GM12872 (cell line): ENCODE data around the gene PHB1.

Experiments used
- TF ChIP-seq, protein P1 (sequence below): IDR thresholded peaks from 3 replicates; pipeline ENCODE4 v1.5.1; 2011; ENCODE audit warnings: low read depth, mild to moderate bottlenecking, low read length, moderate library complexity; ENCODE audit not compliant: insufficient read depth

Gene PHB1

DNA sequence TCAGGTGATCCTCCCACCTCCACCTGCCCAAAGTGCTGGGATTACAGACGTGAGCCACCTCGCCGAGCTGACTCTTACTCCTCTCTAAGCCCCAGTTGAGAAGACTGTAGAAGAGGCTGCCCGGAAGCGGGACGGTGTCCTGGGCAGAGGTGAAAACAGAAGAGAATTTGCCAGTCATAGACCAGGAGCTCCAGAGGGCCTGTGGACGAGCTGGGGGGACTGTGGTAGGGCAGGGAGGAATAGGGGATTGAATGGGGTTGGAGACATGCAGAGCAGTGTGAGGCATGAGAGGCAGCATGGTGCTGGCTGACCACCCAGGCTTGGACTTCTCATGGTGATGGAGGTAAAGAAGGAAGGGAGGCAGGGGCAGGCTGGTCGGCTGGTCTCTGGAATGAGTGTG lies 17.1 kb upstream of the PHB1 start:
- TF ChIP-seq, protein P1, sequence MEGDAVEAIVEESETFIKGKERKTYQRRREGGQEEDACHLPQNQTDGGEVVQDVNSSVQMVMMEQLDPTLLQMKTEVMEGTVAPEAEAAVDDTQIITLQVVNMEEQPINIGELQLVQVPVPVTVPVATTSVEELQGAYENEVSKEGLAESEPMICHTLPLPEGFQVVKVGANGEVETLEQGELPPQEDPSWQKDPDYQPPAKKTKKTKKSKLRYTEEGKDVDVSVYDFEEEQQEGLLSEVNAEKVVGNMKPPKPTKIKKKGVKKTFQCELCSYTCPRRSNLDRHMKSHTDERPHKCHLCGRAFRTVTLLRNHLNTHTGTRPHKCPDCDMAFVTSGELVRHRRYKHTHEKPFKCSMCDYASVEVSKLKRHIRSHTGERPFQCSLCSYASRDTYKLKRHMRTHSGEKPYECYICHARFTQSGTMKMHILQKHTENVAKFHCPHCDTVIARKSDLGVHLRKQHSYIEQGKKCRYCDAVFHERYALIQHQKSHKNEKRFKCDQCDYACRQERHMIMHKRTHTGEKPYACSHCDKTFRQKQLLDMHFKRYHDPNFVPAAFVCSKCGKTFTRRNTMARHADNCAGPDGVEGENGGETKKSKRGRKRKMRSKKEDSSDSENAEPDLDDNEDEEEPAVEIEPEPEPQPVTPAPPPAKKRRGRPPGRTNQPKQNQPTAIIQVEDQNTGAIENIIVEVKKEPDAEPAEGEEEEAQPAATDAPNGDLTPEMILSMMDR, result no peak

DNA sequence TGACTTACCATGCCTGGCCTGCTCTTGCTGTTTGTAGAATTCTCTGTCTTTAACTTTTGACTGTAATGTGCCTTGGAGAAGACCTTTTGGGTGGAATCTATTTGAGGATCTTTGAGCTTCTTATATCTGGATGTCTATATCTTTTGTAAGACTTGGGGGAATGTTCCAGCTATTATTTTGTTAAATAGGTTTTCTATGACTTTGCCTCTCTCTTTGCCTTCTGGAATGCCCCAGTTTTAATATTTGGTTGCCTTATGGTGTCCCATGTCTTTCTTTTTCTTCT lies 10.3 kb upstream of the PHB1 start:
- TF ChIP-seq, protein P1, result no peak

DNA sequence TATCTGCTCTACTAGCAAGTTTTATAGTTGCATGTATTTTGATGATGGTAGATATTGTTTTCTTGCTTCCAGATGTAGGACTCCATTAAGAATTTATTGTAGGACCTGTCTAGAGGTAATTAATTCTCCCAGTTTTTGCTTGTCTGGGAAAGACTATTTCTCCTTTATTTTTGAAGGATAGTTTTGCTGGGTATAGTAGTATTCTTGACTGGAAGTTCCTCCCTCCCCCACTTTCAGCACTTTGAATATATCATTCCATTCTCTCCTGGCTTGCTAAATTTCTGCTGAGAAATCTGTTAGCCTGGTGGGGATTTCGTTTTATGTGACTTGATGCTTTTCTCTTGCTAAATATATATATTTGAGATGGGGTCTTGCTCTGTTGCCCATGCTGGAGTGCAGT lies 8.0 kb upstream of the PHB1 start:
- TF ChIP-seq, protein P1, result no peak

DNA sequence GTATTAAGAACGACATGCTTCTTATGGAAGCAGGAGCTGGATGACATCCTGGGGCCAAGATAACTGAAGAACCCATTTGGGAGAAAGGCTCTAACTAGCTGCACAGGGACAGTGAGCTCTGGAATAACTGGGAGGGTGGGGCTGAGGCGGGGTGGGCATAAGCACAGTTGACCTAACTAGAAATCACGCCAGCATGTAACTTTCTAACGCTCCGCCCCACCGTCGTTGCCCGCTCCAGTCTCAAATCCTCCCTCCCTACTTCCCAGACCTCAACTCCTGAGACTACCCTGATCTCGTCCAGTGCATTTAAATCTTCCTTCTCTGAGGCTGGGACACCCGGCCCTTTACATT lies 436 bp downstream of the PHB1 start:
- TF ChIP-seq, protein P1, result no peak

GRCh38 chr17:49409066-49409465 lies 5.6 kb downstream of the PHB1 start:
- TF ChIP-seq, protein P1, result no peak

DNA sequence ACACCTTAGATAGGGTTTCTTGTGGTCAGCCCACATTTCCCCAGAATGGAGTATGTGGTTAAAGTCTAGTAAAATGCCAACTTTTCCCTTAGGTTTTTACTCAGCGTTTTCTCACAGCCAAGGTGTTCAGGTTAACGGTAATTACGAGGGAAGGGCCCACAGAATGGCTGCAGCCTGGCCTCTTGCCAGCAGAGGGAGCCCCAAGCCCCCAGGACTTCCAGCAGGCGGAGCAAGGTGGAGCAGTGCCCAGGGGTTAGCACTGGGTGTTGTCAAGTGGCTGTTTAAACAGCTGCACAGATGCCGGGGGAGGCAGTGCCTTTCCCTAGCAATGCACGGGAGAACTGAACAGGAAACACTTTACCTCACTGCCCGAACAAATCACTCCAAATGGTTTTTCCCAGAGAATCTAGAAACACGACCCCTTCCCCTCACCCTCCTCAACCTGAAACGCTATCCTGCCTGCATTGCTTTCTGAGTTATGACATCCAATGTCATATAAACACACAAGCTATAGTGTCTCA lies 6.6 kb downstream of the PHB1 start:
- TF ChIP-seq, protein P1, result peak; percentile 99

DNA sequence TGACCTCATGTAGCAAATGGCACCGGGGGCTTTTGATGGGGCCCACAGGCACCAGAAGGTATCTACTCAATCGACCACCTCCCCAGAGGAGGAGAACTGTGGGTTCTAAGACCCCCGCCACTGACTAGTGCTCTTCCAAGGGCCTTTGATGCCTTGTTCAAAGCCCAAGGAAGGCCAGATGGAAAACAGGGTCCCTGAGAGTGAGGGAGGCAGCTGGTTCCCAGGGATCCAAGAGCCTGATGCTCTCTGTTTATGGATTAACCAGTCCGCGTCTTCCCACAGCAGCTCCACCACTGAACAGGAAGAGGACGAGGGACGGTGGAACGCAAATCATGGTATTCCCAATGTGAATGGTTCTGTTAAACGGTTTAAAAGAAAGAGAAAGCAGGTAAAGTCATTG lies 7.6 kb downstream of the PHB1 start:
- TF ChIP-seq, protein P1, result no peak
